ENCODE data around the gene KMT5B. TPM values are rescaled to one million over a fixed set of nuclear protein-coding genes. Genes with fewer than 3 reads are reported as not detected.
A peak's percentile ranks its signal among the peaks of the same experiment; 100 is the strongest.

Gene KMT5B
- total and polyA plus RNA-seq, 2 of the 4 experiments (the other 2 are of a cell fraction) = 11.2 to 13.4 TPM

DNA sequence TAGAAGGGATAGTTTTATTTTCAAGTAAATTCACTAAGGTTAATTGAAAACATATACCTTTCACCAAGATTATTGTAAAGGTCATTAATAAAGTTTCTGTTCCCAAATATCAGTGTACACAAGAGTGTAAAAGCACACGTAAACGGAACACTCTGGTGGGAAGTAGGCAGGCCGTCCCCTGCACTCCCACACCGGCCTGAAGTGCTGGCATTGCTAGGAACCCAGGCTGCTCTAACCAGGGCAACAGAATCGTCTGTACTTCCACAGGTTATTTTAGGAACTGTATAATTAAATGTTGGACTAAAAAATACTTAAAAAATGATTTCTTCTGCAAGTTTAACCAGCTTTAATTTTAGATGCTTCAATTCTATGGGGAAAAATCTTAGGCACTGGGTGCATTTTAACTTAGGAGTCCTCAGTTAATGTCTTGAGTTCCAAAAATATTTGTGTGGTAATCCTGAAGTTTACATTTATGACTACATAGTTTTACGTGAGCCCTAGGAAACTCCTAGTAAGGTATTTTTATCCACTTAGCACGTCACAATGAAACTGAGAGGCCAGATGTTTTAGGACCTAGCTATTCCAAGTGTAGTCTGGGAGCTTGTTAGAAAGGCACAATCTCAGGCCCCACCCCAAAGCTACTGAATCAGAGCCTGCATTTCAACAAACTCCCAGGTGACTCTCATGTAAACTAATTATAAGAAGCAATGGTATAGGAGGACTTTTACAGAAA is 31.2 kb downstream of the KMT5B start:
- intact Hi-C loops (cut with micrococcal nuclease) (no loop called here), in situ Hi-C loops (cut with MboI; ENCODE audit: low sequenced_read_pairs) (no loop called here), dilution Hi-C loops (cut with HindIII; ENCODE audit: low sequenced_read_pairs, unreplicated experiment) (no loop called here)
- no peak overlapping the region for H3K4ac ChIP-seq (ENCODE audit: low read depth, low read length)
- peak overlapping the region; percentile 52; the same call in 1 of the 2 replicates for H3K27ac ChIP-seq (ENCODE audit: insufficient read depth, low read length)
- H3K23ac ChIP-seq (ENCODE audit: low read depth, low read length) = no peak overlapping the region
- H3K18ac ChIP-seq (ENCODE audit: low read depth, low read length) = no peak overlapping the region
- no peak overlapping the region for H3K14ac ChIP-seq (replicated peaks; ENCODE audit: low read depth, low read length)
- TF ChIP-seq, protein P1, sequence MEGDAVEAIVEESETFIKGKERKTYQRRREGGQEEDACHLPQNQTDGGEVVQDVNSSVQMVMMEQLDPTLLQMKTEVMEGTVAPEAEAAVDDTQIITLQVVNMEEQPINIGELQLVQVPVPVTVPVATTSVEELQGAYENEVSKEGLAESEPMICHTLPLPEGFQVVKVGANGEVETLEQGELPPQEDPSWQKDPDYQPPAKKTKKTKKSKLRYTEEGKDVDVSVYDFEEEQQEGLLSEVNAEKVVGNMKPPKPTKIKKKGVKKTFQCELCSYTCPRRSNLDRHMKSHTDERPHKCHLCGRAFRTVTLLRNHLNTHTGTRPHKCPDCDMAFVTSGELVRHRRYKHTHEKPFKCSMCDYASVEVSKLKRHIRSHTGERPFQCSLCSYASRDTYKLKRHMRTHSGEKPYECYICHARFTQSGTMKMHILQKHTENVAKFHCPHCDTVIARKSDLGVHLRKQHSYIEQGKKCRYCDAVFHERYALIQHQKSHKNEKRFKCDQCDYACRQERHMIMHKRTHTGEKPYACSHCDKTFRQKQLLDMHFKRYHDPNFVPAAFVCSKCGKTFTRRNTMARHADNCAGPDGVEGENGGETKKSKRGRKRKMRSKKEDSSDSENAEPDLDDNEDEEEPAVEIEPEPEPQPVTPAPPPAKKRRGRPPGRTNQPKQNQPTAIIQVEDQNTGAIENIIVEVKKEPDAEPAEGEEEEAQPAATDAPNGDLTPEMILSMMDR (conservative IDR thresholded peaks at IDR 0.05; ENCODE audit: low read depth, low read length) = no peak
- TF ChIP-seq POLR2A (IDR thresholded peaks at IDR 0.05; ENCODE audit: low read depth, low read length) (no peak), MAZ (IDR thresholded peaks at IDR 0.05; ENCODE audit: borderline replicate concordance, low read depth, low read length) (no peak), BHLHE40 (IDR thresholded peaks at IDR 0.05; ENCODE audit: low read depth, low read length) (no peak), RFX5 (IDR thresholded peaks at IDR 0.05; ENCODE audit: low read depth, low read length) (no peak), NFE2L2 (IDR thresholded peaks at IDR 0.05; ENCODE audit: low read depth, low read length) (no peak)
- H2AK5ac ChIP-seq (ENCODE audit: low read depth, low read length) = no peak overlapping the region
- DNase-seq = peak; percentile 87
- no peak overlapping the region for H4K91ac ChIP-seq (ENCODE audit: insufficient read depth, low read depth, low read length)
- H2BK15ac ChIP-seq (ENCODE audit: low read depth, low read length) = no peak overlapping the region
- H3K56ac ChIP-seq (ENCODE audit: extremely low read depth, insufficient read depth, low read length) = no peak overlapping the region
- H2AFZ ChIP-seq (replicated peaks; ENCODE audit: low read length, poor library complexity) = no peak overlapping the region
- ChIA-PET CTCF (interaction anchor here (0.6 kb wide), 1 partner anchor 25 kb away, joined by 7 read pairs; no protein-coding TSS in a partner anchor), POLR2A (ENCODE audit: unreplicated experiment) (no interaction called here)
- peaks cover 3% of the 10 kb centered on the region for H3K4me1 ChIP-seq (ENCODE audit: control insufficient read depth, insufficient read depth, low read length)
- no peak overlapping the region for H2BK20ac ChIP-seq (ENCODE audit: low read depth, low read length)
- no peak overlapping the region for H2BK5ac ChIP-seq (ENCODE audit: low read depth, low read length, poor library complexity, severe bottlenecking)
- no peak overlapping the region for H3K4me2 ChIP-seq (ENCODE audit: low read depth, low read length)
- BruUV-seq (replicated peaks) = no TSS peak
- H3K9me1 ChIP-seq (ENCODE audit: insufficient read depth, low read length) = peaks cover 2% of the 10 kb centered on the region; the same call in 1 of the 2 replicates
- no peaks in the 10 kb centered on the region for H3K27me3 ChIP-seq (ENCODE audit: control insufficient read depth, insufficient read depth, low read length)
- WGBS, 2 experiments (ENCODE audit: extremely low coverage in 2 of 2, insufficient read length in 1 of 2) = 100% methylated on average over 2 of the region's 7 CpGs; no CpG with 5 or more reads in 1 of the 2 experiments
- H3K4me3 ChIP-seq (ENCODE audit: insufficient read depth, low read depth, low read length) = no peak overlapping the region
- H2AK9ac ChIP-seq (replicated peaks; ENCODE audit: low read depth, low read length, poor library complexity) = no peak overlapping the region
- H3K9me3 ChIP-seq (ENCODE audit: control insufficient read depth, insufficient read depth, low read length) = no peaks in the 10 kb centered on the region
- H4K20me1 ChIP-seq (ENCODE audit: insufficient read depth, low read length) = no peaks in the 10 kb centered on the region; the same call in 1 of the 2 replicates
- H4K8ac ChIP-seq (ENCODE audit: low read depth in 2 of 2, low read length in 2 of 2) = no peak overlapping the region
- peak; percentile 89 for ATAC-seq (ENCODE audit: low read depth)
- H4K5ac ChIP-seq (ENCODE audit: low read depth, low read length) = no peak overlapping the region
- no peak overlapping the region for H3K9ac ChIP-seq (ENCODE audit: low read depth, low read length)
- H3K36me3 ChIP-seq (ENCODE audit: control insufficient read depth, insufficient read depth, low read length) = peaks cover 27% of the 10 kb centered on the region
- H2BK120ac ChIP-seq (ENCODE audit: low read depth, low read length) = no peak overlapping the region
- peaks cover 7 to 17% of the 10 kb centered on the region in 2 experiments; a peak in 3 of 4 replicates for H3K79me1 ChIP-seq (ENCODE audit: low read depth in 1 of 2, low read length in 2 of 2)

Data from IMR-90 (cell line).